Neuronal stem cell (in vitro differentiated cells): ENCODE results near the gene TBC1D4.
"Not testable (repeated sequence)": the region's sequence is repeated elsewhere in the genome, so short reads cannot be mapped to it uniquely, and the experiment has no call there.

Experiments used
- DNase-seq: peaks from one replicate; pipeline ENCODE4 v3.0.0-alpha.2; 2013; ENCODE audit warnings: low spot score
- H2AFZ ChIP-seq: one replicate; pipeline ENCODE4 v1.6.1; 2013; ENCODE audit warnings: mild to moderate bottlenecking, low read length, inconsistent platforms
- H2AK5ac ChIP-seq: 2 replicates; pipeline ENCODE4 v1.6.1; 2013; ENCODE audit warnings: low read depth, mild to moderate bottlenecking, inconsistent platforms, low read length, moderate library complexity, mixed read lengths
- H2BK120ac ChIP-seq: 2 replicates; pipeline ENCODE4 v1.6.1; 2013; ENCODE audit warnings: low read depth, mild to moderate bottlenecking, inconsistent platforms, low read length, moderate library complexity, mixed read lengths
- H2BK12ac ChIP-seq: one replicate; pipeline ENCODE4 v1.6.1; 2013; ENCODE audit warnings: low read length, inconsistent platforms
- H2BK15ac ChIP-seq: 2 replicates; pipeline ENCODE4 v1.6.1; 2013; ENCODE audit warnings: mild to moderate bottlenecking, low read length, inconsistent platforms, mixed read lengths
- H2BK5ac ChIP-seq: one replicate; pipeline ENCODE4 v1.6.1; 2013; ENCODE audit warnings: inconsistent platforms, mild to moderate bottlenecking, low read length, moderate library complexity
- H3K14ac ChIP-seq: one replicate; pipeline ENCODE4 v1.6.1; 2013; ENCODE audit warnings: low read length, inconsistent platforms
- H3K18ac ChIP-seq: 2 replicates; pipeline ENCODE4 v1.6.1; 2013; ENCODE audit warnings: low read length, inconsistent platforms
- H3K23ac ChIP-seq: 2 replicates; pipeline ENCODE4 v1.6.1; 2013; ENCODE audit warnings: low read depth, mild to moderate bottlenecking, mixed read lengths, low read length, inconsistent platforms; ENCODE audit not compliant: poor library complexity
- H3K27ac ChIP-seq: replicated peaks from 3 replicates; pipeline ENCODE4 v1.5.1; 2013; ENCODE audit warnings: low read length, inconsistent platforms
- H3K27me3 ChIP-seq, 3 experiments: 2 replicates each; pipeline ENCODE4 v1.6.1; 2013; ENCODE audit warnings: low read length in 3 of 3, mild to moderate bottlenecking in 2 of 3, inconsistent platforms in 1 of 3, low read depth in 1 of 3, mixed read lengths in 1 of 3, moderate library complexity in 1 of 3; ENCODE audit not compliant: control insufficient read depth in 3 of 3, insufficient read depth in 3 of 3
- H3K36me3 ChIP-seq, 2 donors: replicated peaks in 1 of 2; 2 replicates each; pipeline ENCODE4 v1.6.1; 2013; ENCODE audit warnings: low read length in 2 of 2; ENCODE audit not compliant: control insufficient read depth in 2 of 2, insufficient read depth in 2 of 2
- H3K4ac ChIP-seq: 2 replicates; pipeline ENCODE4 v1.6.1; 2013; ENCODE audit warnings: inconsistent platforms, mild to moderate bottlenecking, low read length, moderate library complexity
- H3K4me1 ChIP-seq, 2 donors: 1 replicate in 1 of 2; 2 replicates in 1 of 2; pipeline ENCODE4 v1.6.1; 2013; ENCODE audit warnings: low read length in 2 of 2, low read depth in 1 of 2; ENCODE audit not compliant: control insufficient read depth in 2 of 2, insufficient read depth in 1 of 2
- H3K4me2 ChIP-seq: one replicate; pipeline ENCODE4 v1.6.1; 2013; ENCODE audit warnings: mild to moderate bottlenecking, low read length, inconsistent platforms; ENCODE audit not compliant: insufficient read depth, poor library complexity, severe bottlenecking
- H3K4me3 ChIP-seq, 2 donors: 2 replicates each; pipeline ENCODE4 v1.5.1; 2013; ENCODE audit warnings: low read length in 2 of 2, mild to moderate bottlenecking in 2 of 2, inconsistent platforms in 1 of 2, moderate library complexity in 1 of 2
- H3K79me1 ChIP-seq: one replicate; pipeline ENCODE4 v1.6.1; 2013; ENCODE audit warnings: low read depth, mild to moderate bottlenecking, inconsistent platforms, low read length, moderate library complexity
- H3K9ac ChIP-seq: one replicate; pipeline ENCODE4 v1.6.1; 2013; ENCODE audit warnings: mild to moderate bottlenecking, low read depth, low read length, inconsistent platforms; ENCODE audit not compliant: poor library complexity
- H3K9me3 ChIP-seq, 2 donors: replicated peaks in 1 of 2; 2 replicates each; pipeline versions ENCODE3 to v1.6.1; 2013; ENCODE audit warnings: low read length in 2 of 2, mild to moderate bottlenecking in 2 of 2, inconsistent platforms in 1 of 2, low read depth in 1 of 2, mixed read lengths in 1 of 2, moderate library complexity in 1 of 2; ENCODE audit not compliant: control insufficient read depth in 2 of 2, insufficient read depth in 1 of 2
- H4K8ac ChIP-seq: one replicate; pipeline ENCODE4 v1.6.1; 2013; ENCODE audit warnings: low read depth, mild to moderate bottlenecking, inconsistent platforms, low read length, moderate library complexity
- H4K91ac ChIP-seq: one replicate; pipeline ENCODE4 v1.6.1; 2013; ENCODE audit warnings: low read length, low read depth, mild to moderate bottlenecking, inconsistent platforms; ENCODE audit not compliant: poor library complexity
- WGBS, 2 donors: extraction: QIAGEN DNeasy Blood & Tissue Kit; methylation state at CpG; one replicate each; pipeline ENCODE4 v1.1.7; 2013; ENCODE audit warnings: missing lambda C conversion rate in 2 of 2, mixed read lengths in 1 of 2; ENCODE audit not compliant: insufficient read length in 2 of 2, insufficient replicate concordance in 1 of 2; ENCODE audit errors: extremely low coverage in 2 of 2; 5-methylcytosine and 5-hydroxymethylcytosine counted together

Gene TBC1D4

GRCh38 chr13:75309981-75310580 is 171.9 kb downstream of the TBC1D4 start:
- H3K79me1 ChIP-seq = no peaks in the 10 kb centered on the region
- peaks cover 0 to 3% of the 10 kb centered on the region in 2 donors for H3K4me1 ChIP-seq
- no peak overlapping the region for H2BK12ac ChIP-seq
- no peak overlapping the region for H2BK15ac ChIP-seq
- H3K23ac ChIP-seq = no peak overlapping the region
- peaks cover 0 to 9% of the 10 kb centered on the region in 2 donors for H3K36me3 ChIP-seq
- H4K91ac ChIP-seq = no peak overlapping the region
- H3K18ac ChIP-seq = no peak overlapping the region
- H2AK5ac ChIP-seq = no peak overlapping the region
- H3K9ac ChIP-seq = no peak overlapping the region
- no peaks in the 10 kb centered on the region for H3K9me3 ChIP-seq
- no peak overlapping the region for H3K14ac ChIP-seq
- H4K8ac ChIP-seq = no peak overlapping the region
- no peak overlapping the region for H3K4me3 ChIP-seq
- H3K4ac ChIP-seq = no peak overlapping the region
- no peak for DNase-seq
- H2AFZ ChIP-seq = peak overlapping the region; percentile 31
- no peak overlapping the region for H3K4me2 ChIP-seq
- no peak overlapping the region for H3K27ac ChIP-seq
- WGBS, 2 donors = no CpG with 5 or more reads among the region's 8 CpGs
- H2BK5ac ChIP-seq = no peak overlapping the region
- no peaks in the 10 kb centered on the region for H3K27me3 ChIP-seq
- no peak overlapping the region for H2BK120ac ChIP-seq

GRCh38 chr13:75308222-75308621 is 173.7 kb downstream of the TBC1D4 start:
- Histone ChIP-seq H2AFZ (no peak overlapping the region), H3K4ac (no peak overlapping the region), H4K8ac (no peak overlapping the region), H2BK12ac (no peak overlapping the region), H2BK120ac (no peak overlapping the region), H3K14ac (no peak overlapping the region), H3K36me3 (peaks cover 0 to 9% of the 10 kb centered on the region in 2 donors), H3K23ac (no peak overlapping the region), H3K9me3 (no peaks in the 10 kb centered on the region), H3K79me1 (no peaks in the 10 kb centered on the region), H3K27ac (no peak overlapping the region), H3K9ac (no peak overlapping the region), H3K4me1 (peaks cover 0 to 3% of the 10 kb centered on the region in 2 donors), H4K91ac (no peak overlapping the region), H2AK5ac (no peak overlapping the region), H3K4me3 (no peak overlapping the region), H2BK15ac (no peak overlapping the region), H3K18ac (no peak overlapping the region), H2BK5ac (no peak overlapping the region), H3K27me3 (no peaks in the 10 kb centered on the region), H3K4me2 (no peak overlapping the region)
- no CpG with 5 or more reads among the region's 2 CpGs for WGBS, 2 donors
- no peak for DNase-seq

GRCh38 chr13:75307370-75307949 is 174.5 kb downstream of the TBC1D4 start:
- Histone ChIP-seq H3K4me1 (peaks cover 0 to 3% of the 10 kb centered on the region in 2 donors), H3K9me3 (no peaks in the 10 kb centered on the region), H3K4me3 (no peak overlapping the region), H2BK120ac (no peak overlapping the region), H2BK12ac (no peak overlapping the region), H2BK15ac (no peak overlapping the region), H3K27me3 (no peaks in the 10 kb centered on the region), H2AFZ (no peak overlapping the region), H3K4ac (no peak overlapping the region), H2AK5ac (no peak overlapping the region), H3K36me3 (peaks cover 0 to 9% of the 10 kb centered on the region in 2 donors), H4K91ac (no peak overlapping the region), H3K79me1 (no peaks in the 10 kb centered on the region), H3K27ac (no peak overlapping the region), H3K9ac (no peak overlapping the region), H4K8ac (no peak overlapping the region), H2BK5ac (no peak overlapping the region), H3K14ac (no peak overlapping the region), H3K18ac (no peak overlapping the region), H3K4me2 (no peak overlapping the region), H3K23ac (no peak overlapping the region)
- no peak for DNase-seq
- WGBS, 2 donors = no CpG with 5 or more reads among the region's 6 CpGs

- H2BK120ac ChIP-seq, H3K23ac ChIP-seq, H3K4me3 ChIP-seq, H3K14ac ChIP-seq, H3K4ac ChIP-seq, H3K4me1 ChIP-seq, H3K27ac ChIP-seq, H2AK5ac ChIP-seq, H3K18ac ChIP-seq, H3K9me3 ChIP-seq, H2BK15ac ChIP-seq, H2BK12ac ChIP-seq, H2AFZ ChIP-seq, H3K36me3 ChIP-seq, H3K27me3 ChIP-seq, H2BK5ac ChIP-seq, H3K79me1 ChIP-seq, H3K4me2 ChIP-seq, H4K8ac ChIP-seq, DNase-seq, H4K91ac ChIP-seq: not testable (repeated sequence)
- peak overlapping the region; percentile 60 for H3K9ac ChIP-seq
- WGBS, 2 donors = no CpG with 5 or more reads among the region's 1 CpG
These were observed 175.0 kb downstream of the TBC1D4 start for GRCh38 chr13:75306967-75307366.
